GF-D8 (cell line): ENCODE results near the gene ANKRD18A.

Source experiments
- DNase-seq: peaks from one replicate; lab custom pipeline; 2025; lab: John Stamatoyannopoulos, UW

Gene ANKRD18A

GRCh38 chr9:38529317-38529716, 91.1 kb downstream of the ANKRD18A start:
- DNase-seq = no peak

GRCh38 chr9:38527503-38527902, 92.9 kb downstream of the ANKRD18A start:
- no peak for DNase-seq

- DNase-seq = no peak
Measured at GRCh38 chr9:38526591-38526990, 93.8 kb downstream of the ANKRD18A start.

GRCh38 chr9:38523121-38523520, 97.3 kb downstream of the ANKRD18A start:
- DNase-seq = no peak

- no peak for DNase-seq
Measured at GRCh38 chr9:38521762-38522161, 98.6 kb downstream of the ANKRD18A start.
